ENCODE measurements around the gene FBXO34. TPM values are rescaled to one million over a fixed set of nuclear protein-coding genes. Genes with fewer than 3 reads are reported as not detected.

FBXO34 gene
- total and polyA plus RNA-seq, 2 of the 13 experiments (the other 11 are each of a cell fraction or from before 2014, with no cell fraction given), result 8.8 to 13.5 TPM

DNA sequence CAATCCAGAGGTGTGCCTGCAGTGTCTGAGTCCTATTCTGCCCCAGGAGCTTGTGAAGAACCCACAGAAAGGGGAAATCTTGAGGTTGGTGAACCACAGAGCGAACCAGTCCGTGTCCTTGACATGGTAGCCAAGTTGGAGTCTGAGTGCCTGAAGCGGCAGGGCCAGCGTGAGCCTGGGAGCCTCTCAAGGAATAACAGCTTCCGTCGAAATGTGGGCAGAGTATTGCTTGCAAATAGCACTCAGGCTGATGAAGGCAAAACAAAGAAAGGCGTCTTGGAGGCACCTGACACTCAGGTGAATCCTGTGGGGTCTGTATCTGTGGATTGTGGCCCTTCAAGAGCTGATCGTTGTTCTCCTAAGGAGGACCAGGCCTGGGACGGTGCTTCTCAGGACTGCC lies 79.9 kb downstream of the FBXO34 start:
- TF ChIP-seq SP4 (CRISPR knock-in tag; IDR thresholded peaks at IDR 0.05) (no peak), ZNF225 (CRISPR knock-in tag; IDR thresholded peaks at IDR 0.05) (no peak)
- TF ChIP-seq, protein P1, sequence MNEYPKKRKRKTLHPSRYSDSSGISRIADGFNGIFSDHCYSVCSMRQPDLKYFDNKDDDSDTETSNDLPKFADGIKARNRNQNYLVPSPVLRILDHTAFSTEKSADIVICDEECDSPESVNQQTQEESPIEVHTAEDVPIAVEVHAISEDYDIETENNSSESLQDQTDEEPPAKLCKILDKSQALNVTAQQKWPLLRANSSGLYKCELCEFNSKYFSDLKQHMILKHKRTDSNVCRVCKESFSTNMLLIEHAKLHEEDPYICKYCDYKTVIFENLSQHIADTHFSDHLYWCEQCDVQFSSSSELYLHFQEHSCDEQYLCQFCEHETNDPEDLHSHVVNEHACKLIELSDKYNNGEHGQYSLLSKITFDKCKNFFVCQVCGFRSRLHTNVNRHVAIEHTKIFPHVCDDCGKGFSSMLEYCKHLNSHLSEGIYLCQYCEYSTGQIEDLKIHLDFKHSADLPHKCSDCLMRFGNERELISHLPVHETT (CRISPR knock-in tag; conservative IDR thresholded peaks at IDR 0.05), result no peak
- peaks cover 1% of the 10 kb centered on the region for H3K4me1 ChIP-seq (ENCODE audit: insufficient read depth, low read length)
- no peak overlapping the region for H2AFZ ChIP-seq (ENCODE audit: low read length)
- peaks cover 10% of the 10 kb centered on the region; the same call in 1 of the 2 replicates for H4K20me1 ChIP-seq (ENCODE audit: insufficient read depth, low read length)
- intact Hi-C loops (cut with micrococcal nuclease; ENCODE audit: unreplicated experiment), result no loop called here
- no peak for FAIRE-seq
- no peak for ATAC-seq
- H3K79me2 ChIP-seq (ENCODE audit: insufficient read depth, low read length), result peaks cover 11% of the 10 kb centered on the region
- ChIA-PET CTCF (ENCODE audit: low intra/inter-chr PET ratio, low total read pairs) (no interaction called here), POLR2A (no interaction called here)
- DNase-seq (ENCODE audit: low spot score), result no peak
- peaks cover 18 to 35% of the 10 kb centered on the region in 2 experiments for H3K36me3 ChIP-seq (replicated peaks in 1 of 2; ENCODE audit: control insufficient read depth in 1 of 2, insufficient read depth in 2 of 2, low read length in 2 of 2)
- 97% methylated on average over 8 of the region's 9 CpGs for WGBS (ENCODE audit: low lambda C conversion rate)
- no peak overlapping the region for H3K4me3 ChIP-seq (replicated peaks in 1 of 3; ENCODE audit: insufficient read depth in 1 of 3, low read depth in 2 of 3, low read length in 3 of 3)
- in situ Hi-C loops (cut with HindIII; ENCODE audit: extremely low pct_ligation_motif_present, low pct_unique_long_range_greater_than_20kb), result no loop called here
- no peak overlapping the region for H3K9ac ChIP-seq (ENCODE audit: insufficient read depth, low read depth, low read length)
- H3K9me3 ChIP-seq (ENCODE audit: low read length), result no peaks in the 10 kb centered on the region
- no peak overlapping the region for H3K4me2 ChIP-seq (ENCODE audit: low read depth, low read length)
- no peaks in the 10 kb centered on the region for H3K27me3 ChIP-seq (ENCODE audit: control insufficient read depth in 1 of 2, insufficient read depth in 2 of 2, low read length in 2 of 2)
- no TSS peak for BruUV-seq (replicated peaks)
- H3K27ac ChIP-seq (ENCODE audit: extremely low read length, insufficient read depth, low read length), result no peak overlapping the region

DNA sequence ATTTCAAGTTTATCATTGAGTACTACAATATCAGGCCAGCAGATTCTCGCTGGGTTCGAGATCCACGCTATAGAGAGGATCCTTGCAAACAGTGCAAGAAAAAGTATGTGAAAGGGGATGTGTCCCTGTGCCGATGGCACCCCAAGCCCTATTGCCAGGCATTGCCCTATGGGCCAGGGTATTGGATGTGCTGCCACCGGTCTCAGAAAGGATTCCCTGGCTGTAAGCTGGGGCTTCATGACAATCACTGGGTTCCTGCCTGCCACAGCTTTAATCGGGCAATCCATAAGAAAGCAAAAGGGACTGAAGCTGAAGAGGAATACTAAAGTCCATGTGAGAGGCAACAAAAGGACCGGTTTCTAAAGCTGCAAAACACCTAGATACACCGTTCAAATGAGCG lies 81.0 kb downstream of the FBXO34 start:
- Histone ChIP-seq H3K4me3 (replicated peaks in 1 of 3; ENCODE audit: insufficient read depth in 1 of 3, low read depth in 2 of 3, low read length in 3 of 3) (no peak overlapping the region), H2AFZ (ENCODE audit: low read length) (no peak overlapping the region), H3K27me3 (ENCODE audit: control insufficient read depth in 1 of 2, insufficient read depth in 2 of 2, low read length in 2 of 2) (no peaks in the 10 kb centered on the region), H3K9ac (ENCODE audit: insufficient read depth, low read depth, low read length) (no peak overlapping the region), H3K4me2 (ENCODE audit: low read depth, low read length) (no peak overlapping the region), H3K9me3 (ENCODE audit: low read length) (no peaks in the 10 kb centered on the region), H3K27ac (ENCODE audit: extremely low read length, insufficient read depth, low read length) (no peak overlapping the region), H3K79me2 (ENCODE audit: insufficient read depth, low read length) (peaks cover 5% of the 10 kb centered on the region), H3K4me1 (ENCODE audit: insufficient read depth, low read length) (peaks cover 12% of the 10 kb centered on the region), H3K36me3 (replicated peaks in 1 of 2; ENCODE audit: control insufficient read depth in 1 of 2, insufficient read depth in 2 of 2, low read length in 2 of 2) (peaks cover 18 to 35% of the 10 kb centered on the region in 2 experiments), H4K20me1 (ENCODE audit: insufficient read depth, low read length) (peaks cover 10% of the 10 kb centered on the region; the same call in 1 of the 2 replicates)
- CTCF ChIA-PET (ENCODE audit: low intra/inter-chr PET ratio, low total read pairs), result no interaction called here
- BruUV-seq (replicated peaks), result no TSS peak
- POLR2A ChIA-PET, result no interaction called here
- 96% methylated on average over 6 of the region's 9 CpGs for WGBS (ENCODE audit: low lambda C conversion rate)
- DNase-seq (ENCODE audit: low spot score), result no peak
- no peak for FAIRE-seq
- no peak for ATAC-seq
- TF ChIP-seq RBAK (CRISPR knock-in tag; IDR thresholded peaks at IDR 0.05) (no peak), SYNCRIP (IDR thresholded peaks at IDR 0.05; ENCODE audit: insufficient read depth, low read depth, low read length) (no peak)
- TF ChIP-seq, protein P2, sequence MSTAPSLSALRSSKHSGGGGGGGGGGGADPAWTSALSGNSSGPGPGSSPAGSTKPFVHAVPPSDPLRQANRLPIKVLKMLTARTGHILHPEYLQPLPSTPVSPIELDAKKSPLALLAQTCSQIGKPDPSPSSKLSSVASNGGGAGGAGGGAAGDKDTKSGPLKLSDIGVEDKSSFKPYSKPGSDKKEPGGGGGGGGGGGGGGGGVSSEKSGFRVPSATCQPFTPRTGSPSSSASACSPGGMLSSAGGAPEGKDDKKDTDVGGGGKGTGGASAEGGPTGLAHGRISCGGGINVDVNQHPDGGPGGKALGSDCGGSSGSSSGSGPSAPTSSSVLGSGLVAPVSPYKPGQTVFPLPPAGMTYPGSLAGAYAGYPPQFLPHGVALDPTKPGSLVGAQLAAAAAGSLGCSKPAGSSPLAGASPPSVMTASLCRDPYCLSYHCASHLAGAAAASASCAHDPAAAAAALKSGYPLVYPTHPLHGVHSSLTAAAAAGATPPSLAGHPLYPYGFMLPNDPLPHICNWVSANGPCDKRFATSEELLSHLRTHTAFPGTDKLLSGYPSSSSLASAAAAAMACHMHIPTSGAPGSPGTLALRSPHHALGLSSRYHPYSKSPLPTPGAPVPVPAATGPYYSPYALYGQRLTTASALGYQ (CRISPR knock-in tag; IDR thresholded peaks at IDR 0.05), result no peak
- intact Hi-C loops (cut with micrococcal nuclease; ENCODE audit: unreplicated experiment), result no loop called here
- in situ Hi-C loops (cut with HindIII; ENCODE audit: extremely low pct_ligation_motif_present, low pct_unique_long_range_greater_than_20kb), result no loop called here

Data from HepG2 (cell line).